ENCODE results near the gene DPYD. TPM values are rescaled to one million over a fixed set of nuclear protein-coding genes. Genes with fewer than 3 reads are reported as not detected.

Gene DPYD
- total RNA-seq, 1 donor from 2014 or later: 9.2 TPM

- TF ChIP-seq, protein P1, sequence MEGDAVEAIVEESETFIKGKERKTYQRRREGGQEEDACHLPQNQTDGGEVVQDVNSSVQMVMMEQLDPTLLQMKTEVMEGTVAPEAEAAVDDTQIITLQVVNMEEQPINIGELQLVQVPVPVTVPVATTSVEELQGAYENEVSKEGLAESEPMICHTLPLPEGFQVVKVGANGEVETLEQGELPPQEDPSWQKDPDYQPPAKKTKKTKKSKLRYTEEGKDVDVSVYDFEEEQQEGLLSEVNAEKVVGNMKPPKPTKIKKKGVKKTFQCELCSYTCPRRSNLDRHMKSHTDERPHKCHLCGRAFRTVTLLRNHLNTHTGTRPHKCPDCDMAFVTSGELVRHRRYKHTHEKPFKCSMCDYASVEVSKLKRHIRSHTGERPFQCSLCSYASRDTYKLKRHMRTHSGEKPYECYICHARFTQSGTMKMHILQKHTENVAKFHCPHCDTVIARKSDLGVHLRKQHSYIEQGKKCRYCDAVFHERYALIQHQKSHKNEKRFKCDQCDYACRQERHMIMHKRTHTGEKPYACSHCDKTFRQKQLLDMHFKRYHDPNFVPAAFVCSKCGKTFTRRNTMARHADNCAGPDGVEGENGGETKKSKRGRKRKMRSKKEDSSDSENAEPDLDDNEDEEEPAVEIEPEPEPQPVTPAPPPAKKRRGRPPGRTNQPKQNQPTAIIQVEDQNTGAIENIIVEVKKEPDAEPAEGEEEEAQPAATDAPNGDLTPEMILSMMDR (IDR thresholded peaks at IDR 0.05; ENCODE audit: borderline replicate concordance): no peak
- H3K27ac ChIP-seq (replicated peaks): no peak overlapping the region
- no peaks in the 10 kb centered on the region for H3K27me3 ChIP-seq (ENCODE audit: low read depth)
- no peaks in the 10 kb centered on the region for H3K36me3 ChIP-seq
- H3K4me1 ChIP-seq: peaks cover 27% of the 10 kb centered on the region
- no peak overlapping the region for H3K4me3 ChIP-seq
- H3K9me3 ChIP-seq (replicated peaks): no peaks in the 10 kb centered on the region
- intact Hi-C loops (cut with micrococcal nuclease): no loop called here
- DNase-seq: no peak
Measured at GRCh38 chr1:97787231-97787630, 133.6 kb downstream of the DPYD start.

DNA sequence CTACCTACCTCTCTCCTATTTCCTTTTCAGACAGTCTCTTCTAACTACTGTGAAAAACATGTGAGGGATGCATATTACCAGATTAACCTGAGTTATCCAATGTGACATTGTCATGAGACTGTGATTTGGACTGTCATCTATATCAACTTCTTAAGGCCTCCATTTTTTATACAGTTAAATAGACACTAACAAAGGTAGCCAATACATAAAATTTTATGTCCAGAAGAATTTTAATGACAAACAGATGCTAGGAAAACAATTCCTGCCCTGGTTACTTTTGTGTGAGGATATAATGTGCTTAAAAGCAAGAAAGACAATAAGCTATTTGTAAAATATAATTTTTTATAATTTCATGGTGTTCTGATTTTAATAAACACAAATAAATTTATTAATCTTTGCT, 136.2 kb downstream of the DPYD start:
- H3K36me3 ChIP-seq: no peaks in the 10 kb centered on the region
- H3K4me3 ChIP-seq: no peak overlapping the region
- no peaks in the 10 kb centered on the region for H3K9me3 ChIP-seq (replicated peaks)
- H3K4me1 ChIP-seq: peaks cover 17% of the 10 kb centered on the region
- no peak for DNase-seq
- H3K27ac ChIP-seq (replicated peaks): no peak overlapping the region
- intact Hi-C loops (cut with micrococcal nuclease): no loop called here
- TF ChIP-seq, protein P1 (IDR thresholded peaks at IDR 0.05; ENCODE audit: borderline replicate concordance): no peak
- H3K27me3 ChIP-seq (ENCODE audit: low read depth): no peaks in the 10 kb centered on the region

- TF ChIP-seq, protein P1 (IDR thresholded peaks at IDR 0.05; ENCODE audit: borderline replicate concordance): no peak
- intact Hi-C loops (cut with micrococcal nuclease): no loop called here
Measured at GRCh38 chr1:97783751-97784150, 137.1 kb downstream of the DPYD start.

DNA sequence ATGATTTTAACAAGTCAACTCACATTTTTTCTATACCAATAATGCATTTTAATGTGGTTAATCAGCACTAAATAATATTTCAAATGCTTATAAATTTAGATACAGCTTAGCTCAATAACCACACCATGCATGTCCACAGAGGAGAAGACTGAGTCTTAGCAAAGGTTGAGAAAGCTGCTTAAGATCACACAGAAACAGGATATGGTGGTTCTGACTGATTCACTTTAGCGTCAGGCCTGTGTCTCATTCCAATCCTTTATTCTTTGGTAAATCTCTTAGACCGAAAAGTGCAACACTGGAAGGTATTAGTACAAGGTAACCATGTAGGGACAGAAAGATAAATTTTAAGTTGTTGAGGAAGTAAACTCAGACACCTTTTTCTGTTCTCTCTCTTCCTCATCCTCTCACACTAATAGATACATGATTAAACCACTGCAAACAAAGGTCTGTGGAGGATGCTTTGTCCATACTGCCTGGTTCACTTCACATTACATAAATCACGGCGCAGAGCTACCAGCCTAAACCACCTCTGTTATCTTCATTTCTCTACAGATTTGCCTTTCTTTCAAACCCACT, 139.0 kb downstream of the DPYD start:
- no peaks in the 10 kb centered on the region for H3K36me3 ChIP-seq
- no peak for DNase-seq
- intact Hi-C loops (cut with micrococcal nuclease): no loop called here
- TF ChIP-seq, protein P1 (IDR thresholded peaks at IDR 0.05; ENCODE audit: borderline replicate concordance): no peak
- peaks cover 9% of the 10 kb centered on the region for H3K4me1 ChIP-seq
- H3K27ac ChIP-seq (replicated peaks): no peak overlapping the region
- H3K4me3 ChIP-seq: no peak overlapping the region
- H3K9me3 ChIP-seq (replicated peaks): no peaks in the 10 kb centered on the region
- no peaks in the 10 kb centered on the region for H3K27me3 ChIP-seq (ENCODE audit: low read depth)

More at GRCh38 chr1:97783751-97784150, 137.1 kb downstream of the DPYD start:
- no peak overlapping the region for H3K4me3 ChIP-seq
- H3K27me3 ChIP-seq (ENCODE audit: low read depth): no peaks in the 10 kb centered on the region
- no peaks in the 10 kb centered on the region for H3K9me3 ChIP-seq (replicated peaks)
- DNase-seq: no peak
- H3K36me3 ChIP-seq: no peaks in the 10 kb centered on the region
- no peak overlapping the region for H3K27ac ChIP-seq (replicated peaks)
- peaks cover 17% of the 10 kb centered on the region for H3K4me1 ChIP-seq

GRCh38 chr1:97780884-97781283, 139.9 kb downstream of the DPYD start:
- H3K9me3 ChIP-seq (replicated peaks): no peaks in the 10 kb centered on the region
- peaks cover 7% of the 10 kb centered on the region for H3K4me1 ChIP-seq
- intact Hi-C loops (cut with micrococcal nuclease): no loop called here
- no peak overlapping the region for H3K27ac ChIP-seq (replicated peaks)
- no peak for DNase-seq
- no peak overlapping the region for H3K4me3 ChIP-seq
- no peaks in the 10 kb centered on the region for H3K36me3 ChIP-seq
- TF ChIP-seq, protein P1 (IDR thresholded peaks at IDR 0.05; ENCODE audit: borderline replicate concordance): no peak
- H3K27me3 ChIP-seq (ENCODE audit: low read depth): no peaks in the 10 kb centered on the region
